ENCODE measurements around the gene ATP2C2.
A peak's percentile ranks its signal among the peaks of the same experiment; 100 is the strongest.
"Not testable (repeated sequence)": the region's sequence is repeated elsewhere in the genome, so short reads cannot be mapped to it uniquely, and the experiment has no call there.

ATP2C2 gene

DNA sequence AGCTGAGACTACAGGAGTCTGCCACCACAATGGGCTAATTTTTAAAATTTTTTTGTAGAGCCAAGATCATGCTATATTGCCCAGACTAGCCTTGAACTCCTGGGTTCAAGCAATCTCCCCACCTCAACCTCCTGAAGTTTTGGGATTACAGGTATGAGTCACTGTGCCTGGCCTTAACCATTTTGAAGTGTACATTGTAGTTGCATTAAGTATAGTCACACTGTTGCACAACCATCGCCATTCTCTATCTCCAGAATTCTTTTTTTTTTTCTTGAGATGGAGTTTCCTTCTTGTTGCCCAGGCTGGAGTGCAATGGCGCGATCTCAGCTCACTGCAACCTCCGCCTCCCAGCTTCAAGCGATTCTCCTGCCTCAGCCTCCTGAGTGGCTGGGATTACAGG, 35.1 kb downstream of the ATP2C2 start:
- DNase-seq: not testable (repeated sequence)

- DNase-seq: no peak
These were observed 36.0 kb downstream of the ATP2C2 start for GRCh38 chr16:84404324-84404723.

DNA sequence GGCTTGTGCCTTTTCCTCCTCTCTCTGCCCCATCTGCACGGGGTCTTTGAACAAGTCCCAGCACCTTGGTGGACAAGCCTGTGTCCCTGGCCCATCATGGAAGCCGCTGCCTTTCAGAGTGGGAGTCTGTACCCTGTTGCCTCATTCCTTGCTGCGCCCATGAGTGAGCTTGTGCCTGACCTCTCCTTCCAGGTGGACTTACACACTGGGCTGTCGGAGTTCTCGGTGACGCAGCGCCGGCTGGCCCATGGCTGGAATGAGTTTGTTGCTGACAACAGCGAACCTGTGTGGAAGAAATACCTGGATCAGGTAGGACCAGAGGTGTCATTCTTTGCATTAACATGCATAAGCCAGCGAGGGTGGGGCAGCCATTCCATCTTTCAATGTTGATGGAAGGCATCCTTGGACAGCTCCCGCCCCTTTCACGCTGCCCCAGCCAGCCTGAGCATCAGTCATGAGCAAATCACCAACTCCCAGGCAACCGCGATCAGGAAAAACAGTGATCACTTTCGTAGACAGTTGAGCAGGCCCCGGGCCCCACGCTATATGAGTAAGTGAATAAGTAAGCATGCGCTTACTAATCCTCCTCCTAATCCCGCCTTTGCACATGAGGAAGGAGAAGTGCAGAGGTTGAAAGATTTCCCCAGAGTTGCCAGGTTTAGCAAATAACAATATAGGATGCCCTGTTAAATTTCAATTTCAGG, 36.8 kb downstream of the ATP2C2 start:
- no peak for DNase-seq

DNA sequence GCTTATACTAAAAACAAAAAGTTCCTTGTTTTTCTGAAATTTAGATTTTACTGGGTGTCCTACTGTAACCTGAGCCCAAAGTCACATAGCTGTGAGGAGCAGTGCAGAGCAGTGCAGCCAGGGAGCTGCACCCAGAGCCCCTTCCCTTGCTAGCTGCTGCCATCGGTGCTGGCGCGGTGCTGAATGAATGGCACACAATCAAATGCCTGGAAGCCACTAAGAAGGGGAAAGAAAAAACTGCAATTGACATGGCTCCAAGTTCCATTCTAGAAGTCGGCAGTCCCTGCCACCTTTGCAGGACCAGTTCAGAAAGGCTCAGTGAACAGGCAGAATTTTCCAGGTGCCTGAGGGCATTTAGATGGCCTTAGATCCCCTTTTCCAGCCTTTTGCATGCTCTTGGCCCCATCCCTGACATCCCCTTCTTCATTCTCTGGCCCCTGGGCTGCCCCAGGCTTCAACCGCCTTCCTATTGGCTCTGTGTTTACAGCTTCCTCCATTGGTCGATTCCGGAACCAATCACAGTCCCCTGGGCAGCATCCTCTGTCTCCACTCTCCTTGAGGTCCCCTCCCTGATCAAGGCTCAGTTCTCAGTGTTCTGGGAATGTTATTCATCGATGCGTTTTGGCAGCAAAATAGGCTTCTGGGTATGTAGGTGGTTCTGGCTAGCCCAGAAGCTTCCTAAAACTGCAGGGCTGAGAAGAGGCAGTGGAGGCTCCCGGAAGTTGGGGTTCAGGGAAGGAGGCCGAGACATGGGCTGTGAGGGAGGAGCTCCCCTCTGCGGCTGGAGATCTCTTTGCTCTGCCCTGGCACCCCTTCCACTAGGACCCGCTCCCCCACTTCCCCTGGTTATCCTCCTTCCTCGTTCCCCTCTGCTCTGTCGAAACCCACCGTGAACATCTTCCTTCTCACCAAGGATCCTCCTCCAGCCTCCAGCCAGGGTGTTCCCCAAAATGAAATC, 37.9 kb downstream of the ATP2C2 start:
- DNase-seq: no peak

DNA sequence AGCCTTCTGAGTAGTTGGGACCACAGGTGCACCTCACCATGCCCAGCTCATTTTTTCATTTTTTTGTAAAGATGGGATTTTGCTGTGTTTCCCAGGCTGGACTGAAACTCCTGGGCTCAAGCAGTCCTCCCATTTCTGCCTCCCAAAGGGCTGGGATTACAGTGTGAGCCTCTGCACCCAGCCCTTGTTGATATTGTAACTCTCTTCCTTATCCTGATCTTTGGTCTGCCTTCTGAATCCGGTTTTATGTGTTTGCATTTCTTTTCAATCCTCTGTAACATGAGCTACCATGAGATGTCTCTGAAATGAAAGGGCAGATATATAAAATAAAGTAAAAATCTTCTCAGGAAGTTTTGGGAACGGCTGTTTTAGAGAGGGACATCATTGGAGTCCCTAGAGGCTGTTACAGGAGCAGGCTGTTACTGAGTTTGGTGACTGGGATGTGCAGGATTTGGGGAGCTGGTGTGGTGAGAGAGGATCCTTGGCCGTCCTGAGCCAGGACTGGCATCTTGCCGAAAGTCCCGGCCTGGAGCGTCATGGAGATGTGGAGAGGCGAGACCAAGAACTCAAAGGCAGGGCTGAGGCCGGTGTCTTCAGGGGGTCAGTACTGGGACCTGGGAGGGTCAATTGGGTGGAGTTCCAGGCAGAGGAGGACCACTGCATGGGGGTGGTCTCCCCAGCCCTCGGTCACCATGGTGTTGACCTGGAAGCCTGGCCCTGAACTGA, 39.4 kb downstream of the ATP2C2 start:
- DNase-seq: no peak

- DNase-seq: no peak
These were observed 40.0 kb downstream of the ATP2C2 start for GRCh38 chr16:84408314-84408690.

- no peak for DNase-seq
These were observed 40.5 kb downstream of the ATP2C2 start for GRCh38 chr16:84408856-84409255.

- DNase-seq: no peak
These were observed 42.2 kb downstream of the ATP2C2 start for GRCh38 chr16:84410361-84411138.

DNA sequence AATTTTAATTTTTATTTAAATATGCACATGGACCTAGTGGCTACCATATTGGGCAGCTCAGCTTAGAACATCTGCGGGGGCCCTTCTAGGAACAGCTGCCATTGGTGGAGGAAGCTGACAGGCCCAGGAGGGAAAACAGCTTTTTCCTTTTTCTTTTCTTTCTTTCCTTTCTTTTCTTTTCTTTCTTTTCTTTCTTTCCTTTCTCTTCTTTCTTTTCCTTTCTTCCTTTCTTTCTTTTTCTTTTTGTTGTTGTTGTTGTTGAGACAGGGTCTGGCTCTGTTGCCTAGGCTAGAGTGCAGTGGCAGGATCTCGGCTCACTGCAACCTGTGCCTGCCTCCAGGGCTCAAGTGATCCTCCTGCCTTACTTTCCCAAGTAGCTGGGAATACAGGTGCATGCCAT, 43.4 kb downstream of the ATP2C2 start:
- no peak for DNase-seq

GRCh38 chr16:84412262-84412661, 43.9 kb downstream of the ATP2C2 start:
- DNase-seq: no peak

DNA sequence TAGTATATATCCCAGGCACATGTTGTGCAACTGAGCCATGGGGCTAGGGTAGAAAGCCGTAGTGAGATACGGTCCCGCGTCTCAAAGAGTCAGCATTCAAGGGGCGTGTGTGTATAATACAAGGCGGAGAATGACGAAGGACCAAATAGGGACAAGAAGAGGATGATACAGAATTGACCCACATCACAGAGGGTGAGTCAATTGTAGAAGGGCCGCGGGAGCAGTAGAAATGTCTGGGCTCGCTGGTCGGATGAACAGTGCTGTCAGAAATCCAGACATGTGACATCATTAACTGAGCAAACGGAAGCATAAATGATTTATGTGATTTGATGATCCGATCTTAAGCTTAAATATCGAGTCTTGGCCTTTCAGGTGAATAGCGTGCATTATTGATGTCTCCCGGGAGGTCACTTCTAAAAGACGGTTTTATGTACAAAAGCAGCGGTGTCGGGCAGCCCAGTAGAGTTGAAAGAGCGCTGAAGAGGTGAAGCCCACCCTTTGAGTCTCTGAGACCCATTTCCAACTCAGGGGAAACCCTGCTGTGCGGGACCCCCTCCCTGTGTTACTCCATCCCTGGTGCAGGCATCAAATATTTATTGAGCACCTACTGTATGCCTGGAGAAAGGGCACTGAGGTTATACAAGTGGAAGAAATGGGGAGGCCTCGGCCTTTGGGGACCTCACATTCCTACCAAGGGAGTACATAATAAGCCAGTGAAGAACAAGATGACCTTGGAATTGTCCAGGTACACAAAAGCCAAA, 45.1 kb downstream of the ATP2C2 start:
- DNase-seq: no peak

GRCh38 chr16:84414789-84415326, 46.5 kb downstream of the ATP2C2 start:
- DNase-seq: no peak

DNA sequence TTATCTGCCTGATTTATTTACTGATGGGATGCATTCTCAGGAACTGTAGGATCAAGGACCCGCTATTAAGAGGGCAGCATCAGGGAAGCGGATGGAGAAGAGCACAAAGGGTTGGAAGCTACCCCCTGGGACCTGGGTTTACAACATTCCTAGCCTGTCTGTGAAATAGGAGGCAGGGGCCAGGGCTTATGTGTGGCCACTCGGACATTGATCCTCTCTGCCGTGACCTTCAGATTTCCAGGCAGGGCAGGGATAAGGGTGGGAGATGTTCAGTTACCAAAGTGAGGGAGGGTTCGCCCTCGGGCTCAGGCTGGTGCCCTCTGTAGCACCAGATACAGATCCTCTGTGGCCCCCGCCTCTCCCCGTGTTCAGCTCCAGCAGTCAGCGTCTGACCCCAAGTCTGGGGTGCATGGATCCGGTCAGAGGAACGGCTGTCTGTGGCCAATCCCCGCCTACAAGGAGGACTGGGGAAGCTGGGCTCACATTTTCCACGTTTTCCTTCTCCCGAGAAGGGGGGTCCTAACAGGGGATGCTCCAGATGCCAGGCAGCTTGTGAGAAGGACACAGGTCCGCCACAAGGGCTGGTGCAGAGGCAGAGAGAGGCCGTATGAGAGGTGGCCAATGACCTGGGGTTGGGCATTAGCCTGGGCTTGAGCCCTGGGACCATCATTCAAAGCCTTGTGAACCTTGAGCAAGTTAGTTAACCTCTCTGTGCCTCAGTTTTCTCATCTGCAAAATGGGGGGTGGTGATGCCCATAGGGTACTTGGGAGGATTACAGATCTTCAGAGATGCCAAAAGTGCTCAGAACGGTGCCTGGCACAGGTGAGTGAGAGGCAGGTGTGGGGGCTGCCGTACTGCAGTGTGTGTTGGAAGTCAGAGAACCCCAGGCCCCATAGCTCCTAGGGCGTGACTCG, 48.3 kb downstream of the ATP2C2 start:
- no peak for DNase-seq

GRCh38 chr16:84418056-84418849, 49.9 kb downstream of the ATP2C2 start:
- DNase-seq: no peak

GRCh38 chr16:84419730-84420129, 51.4 kb downstream of the ATP2C2 start:
- DNase-seq: no peak

GRCh38 chr16:84420556-84420955, 52.2 kb downstream of the ATP2C2 start:
- DNase-seq: not testable (repeated sequence)

- no peak for DNase-seq
These were observed 53.0 kb downstream of the ATP2C2 start for GRCh38 chr16:84421081-84421937.

GRCh38 chr16:84421938-84422220, 53.5 kb downstream of the ATP2C2 start:
- DNase-seq: no peak

- peak in 1 of 2 experiments; percentile 44 for DNase-seq
These were observed 55.1 kb downstream of the ATP2C2 start for GRCh38 chr16:84423416-84423837.

Measured in NCI-H446 (cell line).